ENCODE data around the gene TRAM2. TPM values are rescaled to one million over a fixed set of nuclear protein-coding genes. Genes with fewer than 3 reads are reported as not detected.

TRAM2 gene
- total and polyA plus RNA-seq, 9 of the 15 experiments (the other 6 are each of a cell fraction or from before 2014, with no cell fraction given), result 2.6 to 13.3 (median 8.9) TPM

GRCh38 chr6:52577778-52578463, 1.1 kb upstream of the TRAM2 start (continued):
- TF ChIP-seq HEY1 (CRISPR knock-in tag; IDR thresholded peaks at IDR 0.05; ENCODE audit: borderline replicate concordance) (no peak), ZC3H8 (IDR thresholded peaks at IDR 0.05) (no peak), TAF1 (IDR thresholded peaks at IDR 0.05; ENCODE audit: control insufficient read depth, extremely low read depth, insufficient read depth, low read length, severe bottlenecking) (no peak), ZNF77 (CRISPR knock-in tag; IDR thresholded peaks at IDR 0.05) (no peak), RNF219 (CRISPR knock-in tag; IDR thresholded peaks at IDR 0.05) (no peak), PTTG1 (tag; IDR thresholded peaks at IDR 0.05; ENCODE audit: low read depth) (no peak), FOXP1 (CRISPR knock-in tag; IDR thresholded peaks at IDR 0.05) (no peak), FOXK2 (conservative IDR thresholded peaks at IDR 0.05 in 1 of 2, IDR thresholded peaks at IDR 0.05 in 1 of 2; ENCODE audit: low read depth in 2 of 2) (no peak), ZNF766 (CRISPR knock-in tag; conservative IDR thresholded peaks at IDR 0.05) (peak; percentile 69; the same call in 1 of the 2 replicates), BMI1 (IDR thresholded peaks at IDR 0.05; ENCODE audit: low read length) (no peak), TFE3 (CRISPR knock-in tag; IDR thresholded peaks at IDR 0.05) (no peak), ZNF146 (CRISPR knock-in tag; IDR thresholded peaks at IDR 0.05; ENCODE audit: unreplicated experiment) (no peak), SAFB (IDR thresholded peaks at IDR 0.05; ENCODE audit: borderline replicate concordance, low read depth, low read length) (no peak), ARID2 (IDR thresholded peaks at IDR 0.05) (no peak), POLR2AphosphoS5 (IDR thresholded peaks at IDR 0.05; ENCODE audit: control insufficient read depth, insufficient read depth, low read depth, low read length) (no peak), NELFE (IDR thresholded peaks at IDR 0.05; ENCODE audit: insufficient read depth, insufficient read length) (no peak), ARID1B (IDR thresholded peaks at IDR 0.05) (peak; percentile 30), RREB1 (CRISPR knock-in tag; IDR thresholded peaks at IDR 0.05) (no peak)
